HG02973 (cell line): ENCODE measurements around the gene KANK2.

Experiments used
- ATAC-seq: cut with Tn5 transposase; IDR thresholded peaks from one replicate; pipeline ENCODE4 v1.9.1; 2021; ENCODE audit warnings: moderate library complexity; ENCODE audit not compliant: unreplicated experiment

The KANK2 gene

GRCh38 chr19:11197291-11198174, at the start of gene KANK2:
Gene KANK2 (minus strand): TSS chr19:11197545. CDS start chr19:11194511, 3,034 bp downstream.
- peak; percentile 50 for ATAC-seq

DNA sequence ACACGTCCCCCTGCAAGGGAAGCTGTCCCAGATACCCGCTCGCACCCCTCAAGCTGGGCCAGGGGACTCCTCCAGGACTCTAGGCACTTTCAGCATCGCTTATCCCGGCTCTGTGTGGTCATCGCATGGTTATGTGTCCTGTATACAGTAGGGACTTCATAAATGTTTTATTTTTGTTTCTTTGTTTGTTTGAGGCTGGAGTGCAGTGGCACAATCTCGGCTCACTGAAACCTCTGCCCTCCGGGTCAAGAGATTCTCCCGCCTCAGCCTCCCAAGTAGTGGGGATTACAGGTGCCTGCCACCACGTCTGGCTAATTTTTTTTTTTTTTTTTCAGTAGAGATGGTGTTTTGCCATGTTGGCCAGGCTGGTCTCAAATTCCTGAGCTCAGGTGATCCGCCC, 49.6 kb upstream of the KANK2 start:
- ATAC-seq, result no peak

DNA sequence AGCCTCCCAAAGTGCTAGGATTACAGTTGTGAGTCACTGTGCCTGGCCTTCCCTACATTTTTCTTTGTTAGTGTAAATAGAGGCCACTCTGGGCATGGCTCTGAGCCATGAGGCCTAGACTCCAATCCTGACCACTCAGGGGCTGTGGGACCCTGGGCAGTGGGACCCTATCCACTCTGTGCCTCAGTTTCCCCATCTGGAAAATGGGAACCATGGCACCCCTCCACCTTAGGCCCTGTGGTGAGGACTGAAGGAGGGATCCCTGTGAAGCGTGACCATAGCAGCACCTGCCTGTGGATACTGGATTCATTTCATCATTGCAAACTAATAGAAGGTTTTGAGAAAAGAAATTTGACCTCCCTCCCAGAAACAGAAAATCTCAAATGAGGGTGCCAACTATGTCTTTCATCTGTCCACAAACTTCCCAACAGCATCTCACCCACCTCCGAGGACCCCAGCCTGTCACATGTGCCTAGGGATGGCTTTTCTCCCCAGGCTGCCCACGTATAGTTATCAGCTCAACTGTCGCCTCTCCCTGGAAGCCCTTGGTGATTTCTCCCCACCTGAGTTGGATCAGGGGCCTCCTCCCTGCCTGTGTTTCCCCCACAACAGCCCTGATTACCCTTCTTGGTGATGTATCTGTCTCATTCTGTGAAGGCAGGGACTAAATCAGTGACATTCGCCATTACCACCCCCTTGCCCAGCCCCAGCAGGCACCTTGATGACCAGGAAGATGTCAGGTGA, 47.7 kb upstream of the KANK2 start:
- no peak for ATAC-seq

DNA sequence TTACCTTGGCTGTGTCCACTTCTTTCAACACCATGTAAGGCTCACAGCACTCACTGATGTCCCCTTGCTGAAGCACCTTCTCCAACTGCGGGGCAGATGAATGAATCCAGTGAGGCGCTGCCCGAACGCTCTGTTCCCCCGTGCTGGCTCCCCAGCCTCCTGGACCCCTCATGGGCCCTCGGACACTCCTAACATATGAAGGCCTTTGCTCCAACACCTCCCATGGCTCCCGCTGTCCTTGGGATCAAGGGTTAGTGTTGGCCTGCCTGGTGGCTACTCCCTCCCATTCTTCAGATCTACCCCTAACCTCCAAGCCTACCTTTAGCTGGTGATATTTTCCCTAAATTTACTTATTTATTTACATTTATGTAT, 46.4 kb upstream of the KANK2 start:
- no peak for ATAC-seq

DNA sequence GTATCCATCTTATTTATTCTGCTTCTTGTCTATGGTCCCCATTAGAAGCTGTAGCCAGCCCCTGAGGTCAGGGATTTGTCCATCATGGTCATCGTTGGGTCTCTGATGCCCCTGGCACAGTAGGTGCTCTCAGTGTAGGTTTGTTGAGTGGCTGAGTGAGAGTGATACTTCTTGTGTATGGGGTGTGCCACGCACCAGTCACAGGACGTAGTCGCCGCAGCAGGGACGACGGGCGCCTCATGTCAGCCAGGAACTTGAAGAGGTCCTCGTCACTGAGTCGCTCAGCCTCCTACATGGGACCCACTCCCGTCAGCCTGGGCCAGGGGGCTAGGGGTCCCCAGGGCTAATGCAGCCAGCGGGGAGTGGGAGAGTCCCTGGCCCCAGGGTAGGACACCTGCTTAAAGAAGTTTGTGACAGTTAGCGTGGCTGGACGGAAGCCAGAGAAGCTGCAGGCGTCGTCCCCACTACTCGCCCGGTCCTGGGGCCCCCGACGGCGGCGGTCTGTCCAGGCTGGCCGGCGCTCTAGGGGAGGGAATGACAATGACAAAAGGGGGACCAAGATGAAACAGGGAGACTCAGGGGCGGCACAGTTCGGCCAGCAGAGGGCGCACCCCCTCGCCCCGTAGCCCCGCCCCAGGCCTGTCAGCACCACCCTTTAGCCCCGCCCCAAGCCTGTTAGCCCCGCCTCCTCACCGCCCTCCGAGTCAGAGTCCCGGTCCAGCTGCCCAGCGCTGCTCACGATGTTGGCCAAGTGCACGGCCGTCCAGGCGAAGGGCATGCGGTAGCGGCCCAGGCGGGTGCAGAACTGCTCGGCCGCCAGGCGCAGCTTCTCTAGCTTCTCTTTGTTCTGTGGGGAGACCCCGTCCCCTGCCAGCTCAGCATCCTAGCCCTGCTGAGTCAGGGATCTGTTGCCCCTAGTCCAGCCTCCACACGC, 45.8 kb upstream of the KANK2 start:
- no peak for ATAC-seq

GRCh38 chr19:11242025-11242424, 44.7 kb upstream of the KANK2 start:
- no peak for ATAC-seq

- no peak for ATAC-seq
Observed at GRCh38 chr19:11240008-11240444, 42.7 kb upstream of the KANK2 start.

DNA sequence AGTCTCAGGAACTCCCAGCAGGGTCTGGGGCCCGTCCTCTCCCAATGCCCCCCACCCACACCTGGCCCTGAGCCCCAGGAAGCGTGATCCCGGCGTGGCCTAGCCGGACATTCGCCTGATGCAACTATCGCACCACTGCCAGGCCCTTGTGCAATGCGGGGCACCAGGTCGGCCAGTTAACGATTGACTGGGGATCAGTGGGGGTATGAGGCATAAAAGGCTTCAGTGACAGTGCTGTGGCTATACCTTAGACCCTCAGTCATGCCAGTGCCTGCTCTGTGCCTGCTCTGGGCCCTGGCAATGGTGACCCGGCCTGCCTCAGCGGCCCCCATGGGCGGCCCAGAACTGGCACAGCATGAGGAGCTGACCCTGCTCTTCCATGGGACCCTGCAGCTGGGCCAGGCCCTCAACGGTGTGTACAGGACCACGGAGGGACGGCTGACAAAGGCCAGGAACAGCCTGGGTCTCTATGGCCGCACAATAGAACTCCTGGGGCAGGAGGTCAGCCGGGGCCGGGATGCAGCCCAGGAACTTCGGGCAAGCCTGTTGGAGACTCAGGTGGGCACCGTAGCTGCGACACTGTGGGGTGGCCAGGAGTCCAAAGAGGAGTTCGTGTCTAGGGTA, 42.1 kb upstream of the KANK2 start, which contains the start of gene ANGPTL8:
Gene ANGPTL8 (plus strand): TSS at position 243 of the 624 bp plus-strand sequence. CDS start 19 bp downstream, at position 262.
- no peak for ATAC-seq

DNA sequence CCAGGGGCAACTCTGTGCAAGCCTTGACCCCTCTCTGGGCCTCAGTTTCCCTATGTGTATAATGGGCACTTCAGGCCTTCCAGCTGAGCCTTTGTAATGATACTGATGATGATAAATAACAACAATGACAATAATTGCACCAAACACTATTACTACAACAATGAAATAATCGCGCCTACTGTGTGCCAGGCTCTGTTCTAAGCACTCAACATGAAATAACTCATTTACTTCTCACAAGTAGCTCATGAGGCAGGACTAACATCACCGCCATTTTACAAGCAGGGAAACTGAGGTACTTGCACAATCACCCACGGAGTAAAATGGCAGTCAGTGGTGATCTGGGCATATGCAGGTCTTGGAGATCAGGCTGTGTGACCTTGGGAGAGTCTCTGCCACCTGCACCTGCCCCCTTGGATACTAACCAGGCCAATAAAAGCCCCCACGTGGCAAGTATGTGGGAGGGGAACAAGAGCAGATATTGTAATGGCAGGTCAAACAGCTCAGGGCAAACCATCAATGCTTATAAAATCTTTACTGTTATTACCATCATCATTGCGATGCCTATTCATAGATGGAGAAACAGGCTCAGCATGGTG, 41.5 kb upstream of the KANK2 start:
- ATAC-seq, result no peak

DNA sequence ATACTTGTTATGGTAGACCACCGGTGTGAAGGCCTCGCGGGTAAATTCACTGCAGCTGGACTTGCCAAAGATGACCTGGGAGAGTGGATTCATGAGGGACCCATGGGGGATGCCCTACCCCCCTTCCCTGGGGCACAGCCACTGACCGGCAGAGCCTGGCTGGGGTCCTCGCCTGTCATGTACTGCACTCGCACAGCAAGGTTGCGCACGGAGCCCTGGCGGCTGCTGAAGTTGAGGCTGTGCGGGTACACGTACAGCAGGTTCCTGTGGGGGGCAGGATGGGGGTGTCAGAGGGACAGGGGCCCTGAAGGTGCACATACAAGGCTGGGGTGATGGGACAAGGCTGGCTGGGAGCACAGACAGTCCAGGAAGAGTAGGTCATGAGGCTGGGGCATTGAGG, 40.7 kb upstream of the KANK2 start:
- no peak for ATAC-seq

GRCh38 chr19:11237321-11237720, 40.0 kb upstream of the KANK2 start:
- no peak for ATAC-seq

DNA sequence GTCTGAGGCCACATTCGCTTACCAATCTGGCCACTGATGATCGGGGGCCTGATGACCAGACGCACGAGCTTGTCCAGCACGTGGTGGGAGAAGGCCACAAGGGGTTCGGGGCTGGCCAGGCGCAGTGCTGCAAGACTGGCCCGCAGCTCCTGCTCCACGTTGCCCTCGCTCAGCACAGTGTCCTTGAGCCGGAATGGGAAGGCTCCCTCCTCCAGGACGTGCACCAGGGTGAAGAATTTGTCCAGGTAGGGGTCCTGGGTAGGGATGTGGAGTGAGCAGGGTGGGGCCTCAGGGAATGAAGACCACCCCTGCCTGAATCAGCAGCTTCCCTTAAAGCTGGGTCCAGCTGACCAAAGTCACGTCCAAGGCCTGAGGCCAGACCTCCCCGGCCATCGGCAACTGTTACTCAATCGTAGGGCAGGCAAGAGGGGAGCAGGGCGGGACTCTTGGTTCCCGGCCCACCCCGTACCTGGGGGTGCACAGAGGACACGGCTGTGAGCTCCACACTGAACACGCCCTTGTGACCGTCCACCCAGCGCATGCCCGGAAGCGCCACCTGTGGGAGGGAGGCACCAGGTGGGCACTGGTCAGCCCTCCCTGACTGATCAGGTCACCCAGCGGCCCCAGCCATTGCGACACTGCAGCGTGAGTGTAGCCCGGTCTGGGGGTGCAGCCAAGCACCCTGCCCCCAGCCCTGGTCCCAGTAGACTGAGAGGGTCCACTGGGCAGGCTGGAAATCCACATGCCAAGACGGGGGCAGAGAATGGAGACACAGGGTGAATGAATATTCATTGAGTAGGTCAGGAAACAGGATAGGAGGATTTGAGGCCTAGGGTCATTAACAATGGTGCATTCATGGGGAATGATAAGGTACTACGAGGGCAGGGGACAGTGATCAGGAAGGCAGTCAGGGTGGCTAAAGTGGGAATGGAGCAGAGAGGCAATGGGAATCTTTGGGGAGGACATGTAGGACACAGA, 39.3 kb upstream of the KANK2 start:
- ATAC-seq, result no peak

- ATAC-seq, result no peak
Observed at GRCh38 chr19:11234486-11235075, 37.2 kb upstream of the KANK2 start.

- ATAC-seq, result no peak
Observed at GRCh38 chr19:11233073-11233472, 35.7 kb upstream of the KANK2 start.

DNA sequence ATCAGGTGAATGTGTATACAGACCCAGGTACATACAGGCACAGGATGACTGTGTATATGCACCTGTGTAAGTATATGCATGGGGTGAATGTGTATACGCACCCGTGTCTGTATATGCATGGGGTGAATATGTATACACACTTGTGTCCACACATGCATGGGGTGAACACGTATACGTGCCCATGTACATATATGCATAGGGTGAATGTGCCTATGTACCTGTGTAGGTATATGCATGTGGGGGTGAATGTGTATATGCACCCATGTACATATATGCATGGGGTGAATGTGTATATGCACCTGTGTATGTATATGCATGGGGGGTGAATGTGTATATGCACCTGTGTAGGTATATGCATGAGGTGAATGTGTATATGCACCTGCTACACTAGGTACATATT, 35.2 kb upstream of the KANK2 start:
- no peak for ATAC-seq

DNA sequence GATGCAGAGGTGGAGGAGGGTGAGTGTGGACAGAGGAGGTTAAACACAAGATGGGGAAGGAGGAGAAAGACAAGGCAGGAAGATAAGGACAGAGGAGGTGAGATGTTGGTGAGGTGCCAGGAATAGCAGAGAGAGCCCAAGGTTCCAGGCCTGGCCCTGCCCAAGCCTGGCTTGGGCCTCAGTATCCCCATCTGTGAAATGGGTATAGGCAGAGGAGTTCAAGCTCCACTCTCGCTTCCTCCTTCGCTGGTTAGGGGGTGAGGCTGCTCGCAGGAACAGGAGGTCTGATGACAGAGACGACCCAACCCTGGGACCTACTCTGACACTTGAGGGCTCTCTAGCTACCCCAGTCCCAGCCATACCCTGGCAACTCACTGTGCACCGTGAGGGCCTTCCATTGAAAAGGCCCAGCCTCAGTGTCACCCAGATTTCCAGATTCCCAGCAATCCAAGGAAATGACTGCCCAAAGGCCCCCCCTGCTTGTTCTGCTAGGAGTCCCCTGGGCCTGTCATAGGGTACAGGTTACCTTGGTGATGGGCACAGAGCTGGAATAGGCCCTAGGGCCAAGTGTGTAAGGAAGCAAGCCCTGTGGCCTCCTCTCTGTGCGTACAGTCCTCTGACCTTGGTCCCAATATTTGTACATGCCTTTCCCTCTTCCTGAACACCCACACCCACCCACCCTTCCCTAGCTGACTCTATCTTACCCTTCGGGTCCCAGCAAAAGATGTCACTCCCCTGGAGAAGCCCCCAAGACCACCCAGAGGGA, 33.5 kb upstream of the KANK2 start:
- no peak for ATAC-seq

- ATAC-seq, result no peak
Observed at GRCh38 chr19:11227195-11227886, 30.0 kb upstream of the KANK2 start.
